Measurements from ENCODE around the gene NTSR1.
A peak's percentile ranks its signal among the peaks of the same experiment; 100 is the strongest.

Gene NTSR1

GRCh38 chr20:62708591-62709536, at the start of gene NTSR1:
NTSR1 (plus strand) TSS chr20:62708836; CDS start chr20:62709208, 372 bp downstream.
- DNase-seq (ENCODE audit: low spot score) = no peak

DNA sequence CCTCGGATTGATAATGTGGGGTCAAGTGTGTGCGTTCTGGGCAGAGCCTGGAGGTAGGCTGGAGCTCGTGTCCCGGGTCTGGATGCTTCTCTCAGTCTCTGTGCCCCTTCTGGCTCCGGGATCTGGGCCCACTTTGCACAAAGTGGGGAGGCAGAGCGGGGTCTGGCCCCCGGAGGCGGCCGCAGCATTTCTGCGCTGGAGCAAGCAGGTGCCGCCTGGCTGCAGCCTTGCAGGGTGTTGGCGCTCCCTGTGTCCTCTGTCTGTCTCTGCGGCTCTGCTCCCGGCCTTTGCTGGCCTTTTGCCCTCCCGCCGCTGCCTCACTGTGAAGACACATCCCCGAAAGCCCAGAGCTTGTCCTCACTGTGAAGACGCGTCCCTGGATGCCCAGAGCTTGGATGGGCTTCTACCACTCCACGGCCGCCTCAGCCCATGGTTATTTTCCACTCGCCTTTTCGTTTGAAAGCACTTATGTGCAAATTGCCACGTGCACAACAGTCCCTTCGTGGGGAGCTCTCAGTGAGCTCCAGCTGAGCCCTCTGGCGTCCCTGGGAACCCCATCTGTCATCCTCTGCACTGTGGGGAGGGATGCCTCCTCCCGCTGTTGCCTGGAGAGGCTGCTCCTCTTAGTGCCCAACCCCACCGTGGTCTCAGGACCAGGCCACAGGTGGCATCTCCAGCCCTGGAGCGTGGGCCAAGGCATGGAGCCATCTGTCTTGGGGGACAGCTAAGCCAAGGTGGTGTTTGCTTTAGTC, 49.0 kb upstream of the NTSR1 start:
- no peak for DNase-seq (ENCODE audit: low spot score)

DNA sequence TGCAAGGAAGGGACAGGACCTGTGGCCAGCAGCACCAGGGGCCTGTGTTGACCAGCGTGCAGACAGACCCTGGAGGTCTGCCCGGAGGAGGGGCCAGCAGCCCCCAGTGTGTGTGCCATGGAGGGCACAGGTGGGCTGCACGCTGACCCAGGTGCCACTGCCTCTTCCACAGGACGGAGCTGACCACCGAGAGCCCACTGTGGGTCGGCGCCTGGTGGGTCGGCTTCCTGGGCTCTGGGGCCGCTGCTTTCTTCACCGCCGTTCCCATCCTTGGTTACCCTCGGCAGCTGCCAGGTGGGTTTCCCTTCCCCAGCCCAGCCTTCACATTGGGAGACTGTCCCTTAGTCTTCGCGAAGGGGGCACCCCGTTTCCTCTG, 48.4 kb upstream of the NTSR1 start:
- no peak for DNase-seq (ENCODE audit: low spot score)

GRCh38 chr20:62660768-62661167, 47.9 kb upstream of the NTSR1 start:
- no peak for DNase-seq (ENCODE audit: low spot score)

GRCh38 chr20:62661647-62662046, 47.0 kb upstream of the NTSR1 start:
- DNase-seq (ENCODE audit: low spot score) = no peak

DNA sequence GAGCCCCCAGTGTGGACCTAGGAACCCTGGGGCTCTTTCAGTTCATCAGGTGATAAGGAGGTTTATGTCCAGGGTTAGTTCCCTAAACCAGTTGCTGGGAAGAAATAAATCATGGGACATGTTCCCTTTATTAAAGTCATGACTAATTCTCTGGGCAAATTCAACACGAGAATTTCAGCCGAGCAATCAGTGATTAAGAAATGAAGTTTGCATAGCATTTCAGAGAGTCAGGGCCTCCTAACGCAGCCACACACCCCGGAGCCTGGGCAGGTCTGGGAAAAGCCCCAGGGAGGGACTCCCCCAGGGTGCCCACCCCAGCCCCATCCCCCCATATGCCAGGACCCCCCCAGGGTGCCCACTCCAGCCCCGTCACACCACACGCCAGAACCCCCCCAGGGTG, 46.2 kb upstream of the NTSR1 start:
- no peak for DNase-seq (ENCODE audit: low spot score)

GRCh38 chr20:62663145-62664018, 45.3 kb upstream of the NTSR1 start:
- DNase-seq (ENCODE audit: low spot score) = no peak

DNA sequence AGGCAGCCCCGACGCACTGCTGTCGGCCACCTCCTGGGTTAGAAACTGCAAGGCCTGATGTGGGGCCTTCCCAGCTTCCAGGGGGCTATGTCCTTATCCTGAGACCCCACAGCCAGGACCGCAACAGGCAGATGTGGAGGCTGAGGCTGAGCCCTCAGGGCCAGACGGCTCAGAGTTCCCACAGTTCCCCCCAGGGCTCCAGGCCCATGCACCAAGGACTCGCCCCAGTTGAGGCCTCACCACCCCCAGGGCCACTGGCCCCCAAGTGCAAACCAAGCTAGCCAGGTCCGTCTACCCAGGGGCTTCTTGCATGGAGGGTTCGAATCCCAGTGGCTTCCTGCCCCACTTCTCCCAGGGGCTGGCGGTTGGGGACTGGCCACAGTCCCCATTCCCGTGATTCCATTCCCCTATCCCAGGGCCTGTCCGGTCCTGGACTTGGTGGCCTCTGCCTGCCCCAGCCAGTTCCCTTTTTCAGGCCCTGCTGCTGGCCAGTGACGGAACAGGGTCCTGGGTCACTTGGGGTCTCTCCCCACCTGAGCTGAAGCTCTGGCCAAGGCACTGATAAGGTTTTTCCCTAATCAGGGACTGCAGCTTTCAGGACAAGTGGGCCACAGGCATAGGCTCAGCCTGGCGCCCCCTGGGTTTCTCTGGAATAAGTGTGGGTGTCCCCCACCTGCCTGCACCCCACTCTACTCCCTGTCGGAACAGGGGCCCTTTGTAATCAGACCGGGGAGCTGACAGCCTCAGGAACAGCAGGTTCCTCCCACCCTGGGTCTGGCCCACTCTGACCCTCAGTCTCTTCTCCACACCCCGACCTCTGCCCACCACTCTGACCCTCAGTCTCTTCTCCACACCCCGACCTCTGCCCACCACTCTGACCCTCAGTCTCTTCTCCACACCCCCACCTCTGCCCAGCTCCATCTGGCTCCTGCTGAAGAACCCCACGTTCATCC, 44.3 kb upstream of the NTSR1 start:
- no peak for DNase-seq (ENCODE audit: low spot score)

GRCh38 chr20:62665153-62665754, 43.4 kb upstream of the NTSR1 start:
- no peak for DNase-seq (ENCODE audit: low spot score)

GRCh38 chr20:62665826-62666735, 42.6 kb upstream of the NTSR1 start:
- no peak for DNase-seq (ENCODE audit: low spot score)

GRCh38 chr20:62666736-62667529, 41.7 kb upstream of the NTSR1 start:
- DNase-seq (ENCODE audit: low spot score) = no peak

- no peak for DNase-seq (ENCODE audit: low spot score)
These were observed 40.9 kb upstream of the NTSR1 start for GRCh38 chr20:62667530-62668440.

GRCh38 chr20:62668441-62669027, 40.1 kb upstream of the NTSR1 start:
- peak; percentile 84 for DNase-seq (ENCODE audit: low spot score)

DNA sequence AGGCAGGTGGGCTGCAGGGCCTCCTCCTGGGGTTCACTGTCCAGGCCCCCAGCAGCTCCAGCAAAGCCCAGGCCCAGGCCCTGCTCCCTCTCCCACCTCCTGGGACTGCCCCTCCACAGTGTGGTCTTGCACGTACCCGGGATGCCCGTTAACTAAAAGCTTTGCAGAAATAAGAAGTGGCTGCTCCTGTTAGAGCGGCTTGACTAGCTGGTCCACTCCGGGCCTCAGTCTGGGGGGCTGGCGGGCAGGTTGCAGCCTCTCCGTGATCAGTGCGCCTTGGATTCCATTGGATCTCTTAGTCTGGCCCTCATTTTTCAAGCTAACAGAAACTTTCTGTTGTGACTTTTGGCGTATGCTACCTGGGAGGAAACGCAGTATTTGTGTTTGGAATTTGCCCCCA, 39.4 kb upstream of the NTSR1 start:
- DNase-seq (ENCODE audit: low spot score) = no peak

GRCh38 chr20:62670156-62670555, 38.5 kb upstream of the NTSR1 start:
- DNase-seq (ENCODE audit: low spot score) = no peak

- DNase-seq (ENCODE audit: low spot score) = no peak
These were observed 37.6 kb upstream of the NTSR1 start for GRCh38 chr20:62670998-62671397.

- DNase-seq (ENCODE audit: low spot score) = no peak
These were observed 36.9 kb upstream of the NTSR1 start for GRCh38 chr20:62671765-62672164.

All from ecto neural progenitor cell (in vitro differentiated cells).